ENCODE results near the gene CDC27.
"Not testable (repeated sequence)": the region's sequence is repeated elsewhere in the genome, so short reads cannot be mapped to it uniquely, and the experiment has no call there.

The CDC27 gene

DNA sequence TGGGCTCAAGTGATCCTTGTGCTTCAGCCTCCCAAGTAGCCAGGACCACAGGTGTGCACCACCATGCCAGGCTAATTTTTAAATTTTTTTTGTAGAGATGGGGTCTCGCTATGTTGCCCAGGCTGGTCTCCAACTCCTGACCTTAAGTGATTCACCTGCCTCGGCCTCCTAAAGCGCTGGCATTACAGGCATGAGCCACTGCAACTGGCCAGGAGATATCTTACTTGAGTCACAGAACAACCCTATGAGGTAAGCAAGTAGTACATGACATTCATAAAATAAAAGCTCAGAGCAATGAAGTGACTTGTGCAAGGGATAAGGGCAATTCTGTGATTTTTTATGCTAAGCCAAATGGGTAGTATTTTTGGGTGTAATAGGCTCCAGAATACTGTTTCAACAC lies 57.3 kb downstream of the CDC27 start:
- no peak for ATAC-seq (ENCODE audit: low read depth)
- TF ChIP-seq, protein P1, sequence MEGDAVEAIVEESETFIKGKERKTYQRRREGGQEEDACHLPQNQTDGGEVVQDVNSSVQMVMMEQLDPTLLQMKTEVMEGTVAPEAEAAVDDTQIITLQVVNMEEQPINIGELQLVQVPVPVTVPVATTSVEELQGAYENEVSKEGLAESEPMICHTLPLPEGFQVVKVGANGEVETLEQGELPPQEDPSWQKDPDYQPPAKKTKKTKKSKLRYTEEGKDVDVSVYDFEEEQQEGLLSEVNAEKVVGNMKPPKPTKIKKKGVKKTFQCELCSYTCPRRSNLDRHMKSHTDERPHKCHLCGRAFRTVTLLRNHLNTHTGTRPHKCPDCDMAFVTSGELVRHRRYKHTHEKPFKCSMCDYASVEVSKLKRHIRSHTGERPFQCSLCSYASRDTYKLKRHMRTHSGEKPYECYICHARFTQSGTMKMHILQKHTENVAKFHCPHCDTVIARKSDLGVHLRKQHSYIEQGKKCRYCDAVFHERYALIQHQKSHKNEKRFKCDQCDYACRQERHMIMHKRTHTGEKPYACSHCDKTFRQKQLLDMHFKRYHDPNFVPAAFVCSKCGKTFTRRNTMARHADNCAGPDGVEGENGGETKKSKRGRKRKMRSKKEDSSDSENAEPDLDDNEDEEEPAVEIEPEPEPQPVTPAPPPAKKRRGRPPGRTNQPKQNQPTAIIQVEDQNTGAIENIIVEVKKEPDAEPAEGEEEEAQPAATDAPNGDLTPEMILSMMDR (IDR thresholded peaks at IDR 0.05; ENCODE audit: poor library complexity, severe bottlenecking), result no peak
- H3K27me3 ChIP-seq (ENCODE audit: insufficient read depth, poor library complexity, severe bottlenecking), result no peaks in the 10 kb centered on the region
- H3K4me3 ChIP-seq (ENCODE audit: severe bottlenecking), result no peak overlapping the region
- H3K4me1 ChIP-seq (ENCODE audit: insufficient read depth, poor library complexity, severe bottlenecking), result no peaks in the 10 kb centered on the region
- DNase-seq (ENCODE audit: low spot score), result no peak
- H3K27ac ChIP-seq (ENCODE audit: poor library complexity, severe bottlenecking), result no peak overlapping the region
- H3K9me3 ChIP-seq (ENCODE audit: severe bottlenecking), result peaks cover 2% of the 10 kb centered on the region
- peaks cover 77% of the 10 kb centered on the region for H3K36me3 ChIP-seq (ENCODE audit: low read depth)

DNA sequence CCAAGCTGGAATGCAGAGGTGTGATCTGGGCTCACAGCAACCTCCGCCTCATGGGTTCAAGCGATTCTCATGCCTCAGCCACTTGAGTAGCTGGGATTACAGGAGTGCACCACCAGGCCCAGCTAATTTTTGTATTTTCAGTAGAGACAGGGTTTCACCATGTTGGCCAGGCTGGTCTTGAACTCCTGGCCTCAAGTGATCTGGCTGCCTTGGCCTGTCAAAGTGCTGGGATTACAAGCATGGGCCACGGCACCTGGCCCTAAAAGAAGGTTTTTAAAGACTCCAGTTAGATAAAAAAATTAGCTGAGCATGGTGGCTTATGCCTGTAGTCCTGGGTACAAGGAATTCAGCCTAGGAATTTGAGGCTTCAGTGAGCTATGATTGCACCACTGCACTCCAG lies 62.3 kb downstream of the CDC27 start:
- not testable (repeated sequence) for H3K27me3 ChIP-seq (ENCODE audit: insufficient read depth, poor library complexity, severe bottlenecking); H3K9me3 ChIP-seq (ENCODE audit: severe bottlenecking); H3K27ac ChIP-seq (ENCODE audit: poor library complexity, severe bottlenecking); ATAC-seq (ENCODE audit: low read depth); H3K4me3 ChIP-seq (ENCODE audit: severe bottlenecking); DNase-seq (ENCODE audit: low spot score); H3K4me1 ChIP-seq (ENCODE audit: insufficient read depth, poor library complexity, severe bottlenecking)
- H3K36me3 ChIP-seq (ENCODE audit: low read depth), result peaks cover 89% of the 10 kb centered on the region

DNA sequence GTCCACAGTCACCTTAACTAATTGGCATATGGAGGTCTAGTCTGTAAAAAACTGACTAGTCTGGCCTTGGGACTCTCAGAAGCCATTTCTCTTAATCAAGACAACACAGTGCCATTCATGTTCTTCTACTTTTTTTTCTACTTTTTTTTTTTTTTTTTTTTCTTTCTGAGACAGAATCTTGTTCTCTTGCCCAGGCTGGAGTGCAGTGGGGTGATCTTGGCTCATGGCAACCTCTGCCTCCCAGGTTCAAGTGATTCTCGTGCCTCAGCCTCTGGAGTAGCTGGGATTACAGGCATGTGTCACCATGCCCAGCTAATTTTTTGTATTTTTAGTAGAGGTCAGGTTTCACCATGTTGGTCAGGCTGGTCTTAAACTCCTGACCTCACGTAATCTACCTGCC lies 65.8 kb downstream of the CDC27 start:
- H3K4me3 ChIP-seq (ENCODE audit: severe bottlenecking); ATAC-seq (ENCODE audit: low read depth); H3K9me3 ChIP-seq (ENCODE audit: severe bottlenecking); H3K27me3 ChIP-seq (ENCODE audit: insufficient read depth, poor library complexity, severe bottlenecking); H3K27ac ChIP-seq (ENCODE audit: poor library complexity, severe bottlenecking); H3K4me1 ChIP-seq (ENCODE audit: insufficient read depth, poor library complexity, severe bottlenecking); DNase-seq (ENCODE audit: low spot score): not testable (repeated sequence)
- peaks cover 89% of the 10 kb centered on the region for H3K36me3 ChIP-seq (ENCODE audit: low read depth)

DNA sequence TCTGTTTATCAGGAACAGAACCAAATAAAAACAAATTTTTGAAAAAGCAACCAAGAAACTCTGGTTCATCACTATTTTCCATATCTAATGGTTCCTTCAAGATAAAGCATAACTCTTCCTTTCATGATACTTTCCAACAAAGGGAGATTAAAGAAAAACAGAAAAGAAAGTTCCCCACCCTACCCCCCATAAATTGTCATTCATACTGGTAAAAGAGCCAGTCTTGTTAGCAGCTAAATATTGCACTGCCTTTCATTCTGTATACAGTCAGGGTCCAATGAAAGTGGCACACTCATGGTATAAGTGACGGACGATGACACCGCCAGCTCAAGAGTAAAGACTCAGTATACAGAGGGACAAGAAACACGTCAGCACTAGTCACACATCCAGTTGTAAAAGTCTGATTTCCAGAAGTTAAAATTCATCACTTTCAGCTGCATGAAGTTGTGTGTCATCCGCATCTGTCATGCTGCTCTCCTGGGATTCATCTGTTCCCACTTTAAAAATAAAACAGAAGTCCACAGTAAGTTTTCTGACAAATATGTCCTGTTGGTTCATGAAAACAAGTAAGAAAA lies 68.5 kb downstream of the CDC27 start:
- Histone ChIP-seq H3K27ac (ENCODE audit: poor library complexity, severe bottlenecking) (no peak overlapping the region), H3K4me3 (ENCODE audit: severe bottlenecking) (no peak overlapping the region), H3K4me1 (ENCODE audit: insufficient read depth, poor library complexity, severe bottlenecking) (peaks cover 6% of the 10 kb centered on the region)

DNA sequence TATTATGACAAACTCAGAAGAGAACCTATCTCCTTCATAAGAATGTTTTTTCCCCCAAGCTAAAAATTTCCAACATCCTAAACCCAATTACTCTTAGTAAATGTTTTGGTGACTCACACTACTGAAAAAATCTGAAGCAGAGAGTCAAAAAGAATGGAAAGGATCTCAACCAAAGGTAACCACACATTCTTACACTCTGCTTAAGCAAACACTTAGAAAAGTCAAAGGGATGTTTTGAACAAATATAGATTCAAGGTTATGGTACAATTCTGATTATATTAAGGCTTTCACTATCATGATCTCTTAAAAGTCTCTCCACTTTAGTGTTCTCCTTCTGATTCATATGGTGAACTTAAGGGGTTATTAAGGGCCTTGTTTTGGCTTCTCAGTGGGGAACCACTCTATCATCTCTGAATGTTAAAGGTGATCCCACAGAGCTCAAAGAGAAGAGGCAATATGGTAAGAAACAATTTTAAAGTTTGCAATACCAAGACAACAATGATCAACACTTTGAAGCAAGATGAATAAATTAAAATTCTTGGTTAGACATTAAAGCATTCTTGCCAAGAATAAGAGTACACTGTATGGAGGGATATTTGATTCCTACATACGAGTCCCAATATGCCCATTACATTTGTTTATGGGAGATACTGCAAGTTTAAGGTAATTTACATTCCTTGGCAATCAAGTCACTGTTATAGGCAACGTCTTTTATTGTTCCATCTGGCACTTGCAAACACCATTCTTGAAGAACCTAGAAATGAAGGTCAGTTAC lies 69.2 kb downstream of the CDC27 start:
- DNase-seq (ENCODE audit: low spot score), result no peak
- peak; percentile 46; the same call in 2 of the 3 replicates for ATAC-seq (ENCODE audit: low read depth)

More for the DNA sequence above, 68.5 kb downstream of the CDC27 start:
- H3K27me3 ChIP-seq (ENCODE audit: insufficient read depth, poor library complexity, severe bottlenecking), result no peaks in the 10 kb centered on the region
- H3K9me3 ChIP-seq (ENCODE audit: severe bottlenecking), result no peaks in the 10 kb centered on the region
- ATAC-seq (ENCODE audit: low read depth) (no peak), DNase-seq (ENCODE audit: low spot score) (no peak)
- TF ChIP-seq, protein P1 (IDR thresholded peaks at IDR 0.05; ENCODE audit: poor library complexity, severe bottlenecking), result no peak
- peaks cover 73% of the 10 kb centered on the region for H3K36me3 ChIP-seq (ENCODE audit: low read depth)

More for the DNA sequence above, 69.2 kb downstream of the CDC27 start:
- Histone ChIP-seq H3K27ac (ENCODE audit: poor library complexity, severe bottlenecking) (peak overlapping the region; percentile 4), H3K4me1 (ENCODE audit: insufficient read depth, poor library complexity, severe bottlenecking) (peaks cover 6% of the 10 kb centered on the region), H3K9me3 (ENCODE audit: severe bottlenecking) (no peaks in the 10 kb centered on the region), H3K27me3 (ENCODE audit: insufficient read depth, poor library complexity, severe bottlenecking) (no peaks in the 10 kb centered on the region), H3K36me3 (ENCODE audit: low read depth) (peaks cover 70% of the 10 kb centered on the region), H3K4me3 (ENCODE audit: severe bottlenecking) (no peak overlapping the region)
- TF ChIP-seq, protein P1 (IDR thresholded peaks at IDR 0.05; ENCODE audit: poor library complexity, severe bottlenecking), result no peak

Measured in RWPE2 (cell line).